22Rv1 (cell line): ENCODE results near the gene TAS2R43.
"Not testable (repeated sequence)": the region's sequence is repeated elsewhere in the genome, so short reads cannot be mapped to it uniquely, and the experiment has no call there.

ENCODE experiments used
- ZFX ChIP-seq: fragments of 450-650 bp; IDR thresholded peaks from 2 replicates; pipeline ENCODE4 v1.6.1; 2017; ENCODE audit warnings: antibody characterized with exemption, borderline replicate concordance
- TF ChIP-seq, protein P1 (sequence below): fragments of 450-650 bp; IDR thresholded peaks from 2 replicates; pipeline ENCODE4 v1.5.1; 2017; ENCODE audit warnings: mild to moderate bottlenecking

DNA sequence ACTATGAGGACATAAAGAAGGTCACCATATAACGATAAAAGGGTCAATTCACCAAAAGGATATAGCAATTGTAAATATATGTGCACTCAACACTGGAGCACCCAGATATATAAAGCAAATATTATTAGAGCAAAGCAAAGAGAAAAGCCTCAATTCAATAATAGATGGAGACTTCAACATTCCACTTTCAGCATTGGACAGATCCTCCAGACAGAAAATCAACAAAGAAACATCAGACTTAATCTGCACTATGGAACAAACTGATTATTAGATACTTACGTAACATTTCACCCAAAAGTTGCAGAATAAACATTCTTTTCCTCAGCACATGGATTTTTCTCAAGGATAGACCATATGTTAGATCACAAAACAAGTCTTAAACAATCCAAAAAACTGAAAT, 50.7 kb downstream of the TAS2R43 start:
- TF ChIP-seq, protein P1, sequence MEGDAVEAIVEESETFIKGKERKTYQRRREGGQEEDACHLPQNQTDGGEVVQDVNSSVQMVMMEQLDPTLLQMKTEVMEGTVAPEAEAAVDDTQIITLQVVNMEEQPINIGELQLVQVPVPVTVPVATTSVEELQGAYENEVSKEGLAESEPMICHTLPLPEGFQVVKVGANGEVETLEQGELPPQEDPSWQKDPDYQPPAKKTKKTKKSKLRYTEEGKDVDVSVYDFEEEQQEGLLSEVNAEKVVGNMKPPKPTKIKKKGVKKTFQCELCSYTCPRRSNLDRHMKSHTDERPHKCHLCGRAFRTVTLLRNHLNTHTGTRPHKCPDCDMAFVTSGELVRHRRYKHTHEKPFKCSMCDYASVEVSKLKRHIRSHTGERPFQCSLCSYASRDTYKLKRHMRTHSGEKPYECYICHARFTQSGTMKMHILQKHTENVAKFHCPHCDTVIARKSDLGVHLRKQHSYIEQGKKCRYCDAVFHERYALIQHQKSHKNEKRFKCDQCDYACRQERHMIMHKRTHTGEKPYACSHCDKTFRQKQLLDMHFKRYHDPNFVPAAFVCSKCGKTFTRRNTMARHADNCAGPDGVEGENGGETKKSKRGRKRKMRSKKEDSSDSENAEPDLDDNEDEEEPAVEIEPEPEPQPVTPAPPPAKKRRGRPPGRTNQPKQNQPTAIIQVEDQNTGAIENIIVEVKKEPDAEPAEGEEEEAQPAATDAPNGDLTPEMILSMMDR = not testable (repeated sequence)
- not testable (repeated sequence) for TF ChIP-seq ZFX
